Endothelial cell of umbilical vein (primary cell): ENCODE measurements around the gene BDKRB2. TPM values are rescaled to one million over a fixed set of nuclear protein-coding genes. Genes with fewer than 3 reads are reported as not detected.

ENCODE experiments used
- BruUV-seq: library from RNA; stranded (reverse); fragments of 400-500 nt; replicated peaks from 2 replicates; lab custom pipeline; 2021; lab: Mats Ljungman, UMichigan
- CTCF ChIA-PET: fragments of 300-600, 350-600 bp; sonication (Branson Sonifier 250); formaldehyde crosslinking; loops from one replicate; lab custom pipeline; 2021; ENCODE audit warnings: antibody characterized with exemption, inconsistent platforms; lab: Charles Lee
- POLR2A ChIA-PET: fragments of 300-600, 350-600 bp; sonication (Branson Sonifier 250); formaldehyde crosslinking; loops from one replicate; lab custom pipeline; 2021; ENCODE audit warnings: antibody characterized with exemption, inconsistent platforms; lab: Charles Lee
- DNase-seq: peaks from one replicate; pipeline ENCODE4 v3.0.0-alpha.2; 2011; ENCODE audit warnings: low read depth, low spot score
- FAIRE-seq: peaks from 2 replicates; lab custom pipeline; 2011; peaks lifted over from hg19 to GRCh38; lab: Jason Lieb, UNC
- H2AFZ ChIP-seq: 2 replicates; pipeline ENCODE4 v1.6.0; 2012; ENCODE audit warnings: low read depth, low read length, control low read depth, inconsistent platforms
- H3K27ac ChIP-seq: 2 replicates; pipeline ENCODE4 v1.5.1; 2011; ENCODE audit warnings: low read depth, mild to moderate bottlenecking, control low read depth, low read length, moderate library complexity; ENCODE audit not compliant: insufficient read depth
- H3K27me3 ChIP-seq, 2 experiments: 2 replicates each; pipeline versions ENCODE4 v1.6.0 to v1.6.1; 2011; ENCODE audit warnings: low read length in 2 of 2, mixed read lengths in 1 of 2; ENCODE audit not compliant: control insufficient read depth in 2 of 2, insufficient read depth in 2 of 2
- H3K36me3 ChIP-seq, 2 experiments: 2 replicates in 1 of 2; 3 replicates in 1 of 2; pipeline ENCODE4 v1.5.1; 2011; ENCODE audit warnings: low read length in 2 of 2, mild to moderate bottlenecking in 1 of 2, moderate library complexity in 1 of 2; ENCODE audit not compliant: control insufficient read depth in 2 of 2, insufficient read depth in 2 of 2; ENCODE audit errors: extremely low read depth in 1 of 2
- H3K4me1 ChIP-seq: 3 replicates; pipeline ENCODE4 v1.5.1; 2011; ENCODE audit warnings: mild to moderate bottlenecking, low read length; ENCODE audit not compliant: control insufficient read depth, insufficient read depth; ENCODE audit errors: extremely low read depth
- H3K4me2 ChIP-seq: 2 replicates; pipeline ENCODE4 v1.6.1; 2011; ENCODE audit warnings: low read length, control low read depth, mixed read lengths; ENCODE audit not compliant: insufficient read depth
- H3K4me3 ChIP-seq, 3 experiments: fragments of 200-600 bp in 1 of 3; sonication (generic), shearing (Covaris generic) in 1 of 3; replicated peaks in 1 of 3; 2 replicates each; pipeline ENCODE4 v1.5.1; 2011 to 2016; ENCODE audit warnings: control low read depth in 3 of 3, low read length in 3 of 3, mild to moderate bottlenecking in 2 of 3, inconsistent platforms in 1 of 3, low read depth in 1 of 3, moderate library complexity in 1 of 3; ENCODE audit not compliant: insufficient read depth in 1 of 3
- H3K79me2 ChIP-seq: 2 replicates; pipeline ENCODE4 v1.6.0; 2012; ENCODE audit warnings: low read length, inconsistent platforms; ENCODE audit not compliant: control insufficient read depth, insufficient read depth
- H3K9ac ChIP-seq: replicated peaks from 2 replicates; pipeline ENCODE3; 2011; ENCODE audit warnings: low read length, control low read depth; ENCODE audit not compliant: insufficient read depth; ENCODE audit errors: extremely low read depth
- H3K9me1 ChIP-seq: replicated peaks from 3 replicates; pipeline ENCODE4 v1.6.0; 2011; ENCODE audit warnings: mild to moderate bottlenecking, low read length; ENCODE audit not compliant: control insufficient read depth, insufficient read depth; ENCODE audit errors: extremely low read depth
- H3K9me3 ChIP-seq: replicated peaks from 2 replicates; pipeline ENCODE4 v1.5.1; 2012; ENCODE audit warnings: low read length, inconsistent platforms; ENCODE audit not compliant: control insufficient read depth, insufficient read depth
- H4K20me1 ChIP-seq: replicated peaks from 2 replicates; pipeline ENCODE3; 2011; ENCODE audit warnings: mild to moderate bottlenecking, low read length; ENCODE audit not compliant: control insufficient read depth, insufficient read depth; ENCODE audit errors: extremely low read depth
- CTCF ChIP-seq, 2 donors: IDR thresholded peaks; 1 replicate in 1 of 2; 2 replicates in 1 of 2; pipeline ENCODE4 v1.5.1; 2011; ENCODE audit warnings: low read length in 2 of 2, mild to moderate bottlenecking in 2 of 2, moderate library complexity in 2 of 2, control low read depth in 1 of 2, inconsistent platforms in 1 of 2, low read depth in 1 of 2; ENCODE audit not compliant: insufficient read depth in 1 of 2; ENCODE audit errors: extremely low read depth in 1 of 2
- GATA2 ChIP-seq: IDR thresholded peaks from 2 replicates; pipeline ENCODE4 v1.7.0; 2011; ENCODE audit warnings: low read depth, mild to moderate bottlenecking, moderate library complexity, mixed read lengths, low read length; ENCODE audit not compliant: insufficient read length, insufficient read depth
- JUN ChIP-seq: IDR thresholded peaks from 2 replicates; pipeline ENCODE4 v1.6.1; 2011; ENCODE audit warnings: borderline replicate concordance, low read depth; ENCODE audit not compliant: insufficient read length, insufficient read depth
- MAX ChIP-seq: IDR thresholded peaks from 2 replicates; pipeline ENCODE4 v1.6.1; 2011; ENCODE audit not compliant: insufficient read depth, insufficient read length
- POLR2A ChIP-seq: IDR thresholded peaks from 2 replicates; pipeline ENCODE4 v1.6.1; 2012; ENCODE audit warnings: low read depth, mild to moderate bottlenecking, control low read depth, low read length
- POLR2AphosphoS5 ChIP-seq: IDR thresholded peaks from 2 replicates; pipeline ENCODE4 v1.6.1; 2012; ENCODE audit warnings: low read depth, mild to moderate bottlenecking, control low read depth, low read length, moderate library complexity; ENCODE audit not compliant: insufficient read depth
- dilution Hi-C: fragments of 300-500 bp; cut with MboI; formaldehyde crosslinking; loops from one replicate; pipeline ENCODE4 v1.15.0; 2019; ENCODE audit warnings: low sequenced_read_pairs; ENCODE audit not compliant: extremely low pct_ligation_motif_present
- intact Hi-C: fragments of 100-400 bp; cut with micrococcal nuclease; formaldehyde crosslinking; loops from one replicate; pipeline ENCODE4 v1.10.0; 2022
- polyA plus RNA-seq, 4 experiments: library from polyadenylated mRNA; depleted of rRNA in 3 of 4; stranded (reverse) in 3 of 4; unstranded in 1 of 4; fragments of >200 nt; gene quantifications; 2 replicates each; pipeline versions ENCODE4 v1.2.1 to v1.2.3, GENCODE V29; 2011 to 2012; ENCODE audit warnings: missing spikeins in 1 of 4
- total RNA-seq: library from RNA; stranded (reverse); gene quantifications from 2 replicates; pipeline ENCODE4 v1.2.3, GENCODE V29; 2021

The BDKRB2 gene
- total and polyA plus RNA-seq, 2 donors (not counting 3 experiments of a cell fraction or from before 2014, with no cell fraction given) = 0.22 to 0.77 TPM

GRCh38 chr14:96270565-96271420, 66.2 kb downstream of the BDKRB2 start:
- Histone ChIP-seq H3K27ac (no peak overlapping the region), H3K36me3 (no peaks in the 10 kb centered on the region), H3K4me1 (no peaks in the 10 kb centered on the region), H3K9ac (no peak overlapping the region), H2AFZ (no peak overlapping the region), H3K4me2 (no peak overlapping the region), H3K79me2 (no peaks in the 10 kb centered on the region), H3K4me3 (no peak overlapping the region), H3K9me3 (no peaks in the 10 kb centered on the region), H3K27me3 (no peaks in the 10 kb centered on the region), H4K20me1 (no peaks in the 10 kb centered on the region), H3K9me1 (no peaks in the 10 kb centered on the region)
- ChIA-PET POLR2A (no interaction called here), CTCF (no interaction called here)
- DNase-seq = no peak
- dilution Hi-C loops = no loop called here
- no peak for FAIRE-seq
- TF ChIP-seq GATA2 = no peak
- TF ChIP-seq CTCF (IDR thresholded peaks at IDR 0.05; ENCODE audit: extremely low read depth in 1 of 2, insufficient read depth in 1 of 2, low read depth in 1 of 2, low read length in 2 of 2) = no peak
- no peak for TF ChIP-seq JUN
- TF ChIP-seq MAX = no peak
- no peak for TF ChIP-seq POLR2AphosphoS5
- TF ChIP-seq POLR2A = no peak
- intact Hi-C loops = no loop called here
- no TSS peak for BruUV-seq
